HG02623 (cell line): ENCODE measurements around the gene BCL6B.
"Not testable (repeated sequence)": the region's sequence is repeated elsewhere in the genome, so short reads cannot be mapped to it uniquely, and the experiment has no call there.

Experiments used
- ATAC-seq: cut with Tn5 transposase; IDR thresholded peaks from one replicate; pipeline ENCODE4 v1.9.1; 2021; ENCODE audit warnings: moderate library complexity; ENCODE audit not compliant: unreplicated experiment

Gene BCL6B

GRCh38 chr17:7050583-7050982, 27.7 kb downstream of the BCL6B start:
- ATAC-seq, result not testable (repeated sequence)

GRCh38 chr17:7056386-7056785, 33.5 kb downstream of the BCL6B start:
- ATAC-seq, result no peak

GRCh38 chr17:7058831-7059447, 36.1 kb downstream of the BCL6B start:
- ATAC-seq, result no peak

GRCh38 chr17:7060165-7060891, 37.5 kb downstream of the BCL6B start:
- no peak for ATAC-seq

GRCh38 chr17:7063518-7064094, 40.8 kb downstream of the BCL6B start:
- no peak for ATAC-seq

- no peak for ATAC-seq
These were observed 41.4 kb downstream of the BCL6B start for GRCh38 chr17:7064261-7064660.

GRCh38 chr17:7067198-7067597, 44.3 kb downstream of the BCL6B start:
- no peak for ATAC-seq

- ATAC-seq, result no peak
These were observed 45.4 kb downstream of the BCL6B start for GRCh38 chr17:7068268-7068667.

GRCh38 chr17:7070712-7071111, 47.9 kb downstream of the BCL6B start:
- no peak for ATAC-seq

- no peak for ATAC-seq
These were observed 49.6 kb downstream of the BCL6B start for GRCh38 chr17:7072406-7072805.

- ATAC-seq, result no peak
These were observed 52.1 kb downstream of the BCL6B start for GRCh38 chr17:7074931-7075330.

- no peak for ATAC-seq
These were observed 55.2 kb downstream of the BCL6B start for GRCh38 chr17:7077911-7078546.

GRCh38 chr17:7078711-7079110, 55.9 kb downstream of the BCL6B start:
- ATAC-seq, result no peak
